WTC11 (cell line): Measurements from ENCODE around the gene C6orf132. TPM values are rescaled to one million over a fixed set of nuclear protein-coding genes. Genes with fewer than 3 reads are reported as not detected.

Experiments used
- ATAC-seq: fragments of 200-7000 bp; cut with Tn5 transposase; 2 replicates; pipeline ENCODE4 v1.10.0; 2021; ENCODE audit warnings: mild to moderate bottlenecking, moderate library complexity
- CTCF ChIA-PET: fragments of 300-600 bp; sonication (Branson Sonifier 250); formaldehyde crosslinking; loops from one replicate; lab custom pipeline; 2021; ENCODE audit warnings: antibody characterized with exemption; lab: Charles Lee
- POLR2A ChIA-PET: fragments of 350-600 bp; sonication (Branson Sonifier 250); formaldehyde crosslinking; loops from one replicate; lab custom pipeline; 2021; ENCODE audit warnings: antibody characterized with exemption; lab: Charles Lee
- DNase-seq: peaks from one replicate; pipeline ENCODE4 v3.0.0; 2021; ENCODE audit warnings: low spot score
- H3K27ac Mint-ChIP-seq: 2 replicates; pipeline ENCODE4 v1.8.0; 2021; ENCODE audit warnings: mixed read lengths
- H3K27me3 Mint-ChIP-seq: 2 replicates; pipeline ENCODE4 v1.8.0; 2021; ENCODE audit warnings: low read depth, mild to moderate bottlenecking, moderate library complexity, mixed read lengths
- H3K36me3 Mint-ChIP-seq: 2 replicates; pipeline ENCODE4 v1.8.0; 2021; ENCODE audit warnings: mixed read lengths
- H3K4me1 Mint-ChIP-seq: 2 replicates; pipeline ENCODE4 v1.8.0; 2022; ENCODE audit warnings: mixed read lengths
- H3K4me3 Mint-ChIP-seq: 2 replicates; pipeline ENCODE4 v1.8.0; 2021; ENCODE audit warnings: mild to moderate bottlenecking, moderate library complexity, mixed read lengths
- H3K9me3 Mint-ChIP-seq: 2 replicates; pipeline ENCODE4 v1.8.0; 2021; ENCODE audit warnings: mixed read lengths
- ELF4 ChIP-seq: sonication (generic); formaldehyde crosslinking; IDR thresholded peaks from 2 replicates; pipeline ENCODE4 v1.8.1; 2022; ENCODE audit warnings: low read depth, mild to moderate bottlenecking, moderate library complexity, missing genetic modification reagents
- ERG ChIP-seq: fragments of 250-450 bp; sonication (Bioruptor Pico); IDR thresholded peaks from 2 replicates; pipeline ENCODE4 v1.8.0; 2021; ENCODE audit warnings: mild to moderate bottlenecking
- ETV6 ChIP-seq: sonication (generic); formaldehyde crosslinking; IDR thresholded peaks from 2 replicates; pipeline ENCODE4 v1.8.1; 2022; ENCODE audit warnings: mild to moderate bottlenecking, missing genetic modification reagents
- GRHL2 ChIP-seq: fragments of 250-450 bp; sonication (Bioruptor Pico); IDR thresholded peaks from 2 replicates; pipeline ENCODE4 v1.8.0; 2022; ENCODE audit warnings: mild to moderate bottlenecking, moderate library complexity; ENCODE audit not compliant: insufficient replicate concordance, severe bottlenecking
- NFE2L1 ChIP-seq: sonication (generic); formaldehyde crosslinking; IDR thresholded peaks from 2 replicates; pipeline ENCODE4 v1.8.1; 2023; ENCODE audit warnings: missing genetic modification reagents
- PREB ChIP-seq: sonication (generic); formaldehyde crosslinking; IDR thresholded peaks from 2 replicates; pipeline ENCODE4 v1.8.1; 2022; ENCODE audit warnings: mild to moderate bottlenecking, missing genetic modification reagents, moderate library complexity, borderline replicate concordance
- PRRX2 ChIP-seq: fragments of 250-450 bp; sonication (Bioruptor Pico); IDR thresholded peaks from 2 replicates; pipeline ENCODE4 v1.8.0; 2021; ENCODE audit warnings: mild to moderate bottlenecking
- SMAD3 ChIP-seq: sonication (generic); formaldehyde crosslinking; IDR thresholded peaks from 2 replicates; pipeline ENCODE4 v1.8.0; 2022; ENCODE audit warnings: missing genetic modification reagents, mild to moderate bottlenecking, borderline replicate concordance
- ZNF138 ChIP-seq: sonication (generic); formaldehyde crosslinking; conservative IDR thresholded peaks from 2 replicates; pipeline ENCODE4 v1.8.1; 2022; ENCODE audit warnings: mild to moderate bottlenecking, moderate library complexity, missing genetic modification reagents
- ZNF219 ChIP-seq: sonication (generic); formaldehyde crosslinking; IDR thresholded peaks from 2 replicates; pipeline ENCODE4 v1.8.0; 2023; ENCODE audit warnings: missing genetic modification reagents, mild to moderate bottlenecking, borderline replicate concordance
- ZNF317 ChIP-seq: sonication (generic); formaldehyde crosslinking; IDR thresholded peaks from 2 replicates; pipeline ENCODE4 v1.8.1; 2023; ENCODE audit warnings: low read depth, mild to moderate bottlenecking, moderate library complexity, missing genetic modification reagents, borderline replicate concordance
- ZNF416 ChIP-seq: fragments of 250-450 bp; sonication (Bioruptor Pico); IDR thresholded peaks from 2 replicates; pipeline ENCODE4 v1.9.0; 2021; ENCODE audit warnings: mild to moderate bottlenecking, inconsistent platforms
- ZNF532 ChIP-seq: fragments of 250-450 bp; sonication (Bioruptor Pico); IDR thresholded peaks from 2 replicates; pipeline ENCODE4 v1.9.0; 2021; ENCODE audit warnings: mild to moderate bottlenecking, borderline replicate concordance
- ZNF671 ChIP-seq: fragments of 250-450 bp; sonication (Bioruptor Pico); IDR thresholded peaks from 2 replicates; pipeline ENCODE4 v1.8.0; 2021; ENCODE audit warnings: mild to moderate bottlenecking
- total RNA-seq: library from RNA; stranded (reverse); gene quantifications from 3 replicates; pipeline ENCODE4 v1.2.3, GENCODE V29; 2021
- TF ChIP-seq, protein P1 (sequence below): fragments of 250-450 bp; sonication (Bioruptor Pico); IDR thresholded peaks from 2 replicates; pipeline ENCODE4 v2.1.2; 2022; ENCODE audit warnings: mild to moderate bottlenecking, moderate library complexity
- TF ChIP-seq, protein P2 (sequence below): sonication (generic); formaldehyde crosslinking; IDR thresholded peaks from 2 replicates; pipeline ENCODE4 v1.8.1; 2022; ENCODE audit warnings: missing genetic modification reagents, borderline replicate concordance
- TF ChIP-seq, protein P3 (sequence below): sonication (generic); formaldehyde crosslinking; IDR thresholded peaks from 2 replicates; pipeline ENCODE4 v1.8.0; 2023; ENCODE audit warnings: mild to moderate bottlenecking, missing genetic modification reagents
- TF ChIP-seq, protein P4 (sequence below): sonication (generic); formaldehyde crosslinking; conservative IDR thresholded peaks from 2 replicates; pipeline ENCODE4 v1.8.1; 2023; ENCODE audit warnings: mild to moderate bottlenecking, low read depth, missing genetic modification reagents, moderate library complexity
- TF ChIP-seq, protein P5 (sequence below): sonication (generic); formaldehyde crosslinking; IDR thresholded peaks from 2 replicates; pipeline ENCODE4 v1.8.1; 2023; ENCODE audit warnings: mild to moderate bottlenecking, missing genetic modification reagents

Gene C6orf132
- total RNA-seq, 1 experiment from 2014 or later = 52.6 TPM

- Mint-ChIP-seq H3K36me3 (no peaks in the 10 kb centered on the region; the same call in 1 of the 2 replicates), H3K27ac (peak overlapping the region; percentile 70), H3K4me1 (peaks cover 49% of the 10 kb centered on the region), H3K9me3 (no peaks in the 10 kb centered on the region), H3K4me3 (peak overlapping the region; percentile 86), H3K27me3 (peaks cover 5% of the 10 kb centered on the region)
- CTCF ChIA-PET = interaction anchor here (1.1 to 3.6 kb wide), 8 partner anchors 9 to 127 kb away, joined by 3 to 20 read pairs (median 5); partner anchors contain the start of gene TAF8
- ATAC-seq = no peak
- DNase-seq = no peak
- POLR2A ChIA-PET = interaction anchor here (0.5 to 0.8 kb wide), 2 partner anchors 12 to 32 kb away, joined by 3 to 5 read pairs; no protein-coding TSS in a partner anchor
- TF ChIP-seq ERG (CRISPR knock-in tag) (no peak), ZNF671 (CRISPR knock-in tag) (no peak), ZNF532 (CRISPR knock-in tag) (no peak), PREB (CRISPR knock-in tag) (peak; percentile 47; the same call in 1 of the 2 replicates), ETV6 (CRISPR knock-in tag) (peak; percentile 79; the same call in 1 of the 2 replicates), ZNF219 (CRISPR knock-in tag) (no peak), ZNF317 (CRISPR knock-in tag) (0 out of 2 replicates have a peak, but pooled peaks have one; percentile 37), PRRX2 (CRISPR knock-in tag) (no peak), SMAD3 (CRISPR knock-in tag) (0 out of 2 replicates have a peak, but pooled peaks have one; percentile 66), GRHL2 (no peak), ELF4 (peak; percentile 60; the same call in 1 of the 2 replicates), ZNF416 (CRISPR knock-in tag) (no peak), NFE2L1 (CRISPR knock-in tag) (peak; percentile 87), ZNF138 (no peak)
- TF ChIP-seq, protein P1, sequence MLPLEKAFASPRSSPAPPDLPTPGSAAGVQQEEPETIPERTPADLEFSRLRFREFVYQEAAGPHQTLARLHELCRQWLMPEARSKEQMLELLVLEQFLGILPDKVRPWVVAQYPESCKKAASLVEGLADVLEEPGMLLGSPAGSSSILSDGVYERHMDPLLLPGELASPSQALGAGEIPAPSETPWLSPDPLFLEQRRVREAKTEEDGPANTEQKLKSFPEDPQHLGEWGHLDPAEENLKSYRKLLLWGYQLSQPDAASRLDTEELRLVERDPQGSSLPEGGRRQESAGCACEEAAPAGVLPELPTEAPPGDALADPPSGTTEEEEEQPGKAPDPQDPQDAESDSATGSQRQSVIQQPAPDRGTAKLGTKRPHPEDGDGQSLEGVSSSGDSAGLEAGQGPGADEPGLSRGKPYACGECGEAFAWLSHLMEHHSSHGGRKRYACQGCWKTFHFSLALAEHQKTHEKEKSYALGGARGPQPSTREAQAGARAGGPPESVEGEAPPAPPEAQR = no peak
- TF ChIP-seq, protein P2, sequence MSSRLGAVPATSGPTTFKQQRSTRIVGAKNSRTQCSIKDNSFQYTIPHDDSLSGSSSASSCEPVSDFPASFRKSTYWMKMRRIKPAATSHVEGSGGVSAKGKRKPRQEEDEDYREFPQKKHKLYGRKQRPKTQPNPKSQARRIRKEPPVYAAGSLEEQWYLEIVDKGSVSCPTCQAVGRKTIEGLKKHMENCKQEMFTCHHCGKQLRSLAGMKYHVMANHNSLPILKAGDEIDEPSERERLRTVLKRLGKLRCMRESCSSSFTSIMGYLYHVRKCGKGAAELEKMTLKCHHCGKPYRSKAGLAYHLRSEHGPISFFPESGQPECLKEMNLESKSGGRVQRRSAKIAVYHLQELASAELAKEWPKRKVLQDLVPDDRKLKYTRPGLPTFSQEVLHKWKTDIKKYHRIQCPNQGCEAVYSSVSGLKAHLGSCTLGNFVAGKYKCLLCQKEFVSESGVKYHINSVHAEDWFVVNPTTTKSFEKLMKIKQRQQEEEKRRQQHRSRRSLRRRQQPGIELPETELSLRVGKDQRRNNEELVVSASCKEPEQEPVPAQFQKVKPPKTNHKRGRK (CRISPR knock-in tag) = no peak
- TF ChIP-seq, protein P3, sequence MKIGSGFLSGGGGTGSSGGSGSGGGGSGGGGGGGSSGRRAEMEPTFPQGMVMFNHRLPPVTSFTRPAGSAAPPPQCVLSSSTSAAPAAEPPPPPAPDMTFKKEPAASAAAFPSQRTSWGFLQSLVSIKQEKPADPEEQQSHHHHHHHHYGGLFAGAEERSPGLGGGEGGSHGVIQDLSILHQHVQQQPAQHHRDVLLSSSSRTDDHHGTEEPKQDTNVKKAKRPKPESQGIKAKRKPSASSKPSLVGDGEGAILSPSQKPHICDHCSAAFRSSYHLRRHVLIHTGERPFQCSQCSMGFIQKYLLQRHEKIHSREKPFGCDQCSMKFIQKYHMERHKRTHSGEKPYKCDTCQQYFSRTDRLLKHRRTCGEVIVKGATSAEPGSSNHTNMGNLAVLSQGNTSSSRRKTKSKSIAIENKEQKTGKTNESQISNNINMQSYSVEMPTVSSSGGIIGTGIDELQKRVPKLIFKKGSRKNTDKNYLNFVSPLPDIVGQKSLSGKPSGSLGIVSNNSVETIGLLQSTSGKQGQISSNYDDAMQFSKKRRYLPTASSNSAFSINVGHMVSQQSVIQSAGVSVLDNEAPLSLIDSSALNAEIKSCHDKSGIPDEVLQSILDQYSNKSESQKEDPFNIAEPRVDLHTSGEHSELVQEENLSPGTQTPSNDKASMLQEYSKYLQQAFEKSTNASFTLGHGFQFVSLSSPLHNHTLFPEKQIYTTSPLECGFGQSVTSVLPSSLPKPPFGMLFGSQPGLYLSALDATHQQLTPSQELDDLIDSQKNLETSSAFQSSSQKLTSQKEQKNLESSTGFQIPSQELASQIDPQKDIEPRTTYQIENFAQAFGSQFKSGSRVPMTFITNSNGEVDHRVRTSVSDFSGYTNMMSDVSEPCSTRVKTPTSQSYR = peak; percentile 75; the same call in 1 of the 2 replicates
- TF ChIP-seq, protein P4, sequence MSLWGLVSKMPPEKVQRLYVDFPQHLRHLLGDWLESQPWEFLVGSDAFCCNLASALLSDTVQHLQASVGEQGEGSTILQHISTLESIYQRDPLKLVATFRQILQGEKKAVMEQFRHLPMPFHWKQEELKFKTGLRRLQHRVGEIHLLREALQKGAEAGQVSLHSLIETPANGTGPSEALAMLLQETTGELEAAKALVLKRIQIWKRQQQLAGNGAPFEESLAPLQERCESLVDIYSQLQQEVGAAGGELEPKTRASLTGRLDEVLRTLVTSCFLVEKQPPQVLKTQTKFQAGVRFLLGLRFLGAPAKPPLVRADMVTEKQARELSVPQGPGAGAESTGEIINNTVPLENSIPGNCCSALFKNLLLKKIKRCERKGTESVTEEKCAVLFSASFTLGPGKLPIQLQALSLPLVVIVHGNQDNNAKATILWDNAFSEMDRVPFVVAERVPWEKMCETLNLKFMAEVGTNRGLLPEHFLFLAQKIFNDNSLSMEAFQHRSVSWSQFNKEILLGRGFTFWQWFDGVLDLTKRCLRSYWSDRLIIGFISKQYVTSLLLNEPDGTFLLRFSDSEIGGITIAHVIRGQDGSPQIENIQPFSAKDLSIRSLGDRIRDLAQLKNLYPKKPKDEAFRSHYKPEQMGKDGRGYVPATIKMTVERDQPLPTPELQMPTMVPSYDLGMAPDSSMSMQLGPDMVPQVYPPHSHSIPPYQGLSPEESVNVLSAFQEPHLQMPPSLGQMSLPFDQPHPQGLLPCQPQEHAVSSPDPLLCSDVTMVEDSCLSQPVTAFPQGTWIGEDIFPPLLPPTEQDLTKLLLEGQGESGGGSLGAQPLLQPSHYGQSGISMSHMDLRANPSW (CRISPR knock-in tag) = 0 out of 2 replicates have a peak, but pooled peaks have one; percentile 40
- TF ChIP-seq, protein P5, sequence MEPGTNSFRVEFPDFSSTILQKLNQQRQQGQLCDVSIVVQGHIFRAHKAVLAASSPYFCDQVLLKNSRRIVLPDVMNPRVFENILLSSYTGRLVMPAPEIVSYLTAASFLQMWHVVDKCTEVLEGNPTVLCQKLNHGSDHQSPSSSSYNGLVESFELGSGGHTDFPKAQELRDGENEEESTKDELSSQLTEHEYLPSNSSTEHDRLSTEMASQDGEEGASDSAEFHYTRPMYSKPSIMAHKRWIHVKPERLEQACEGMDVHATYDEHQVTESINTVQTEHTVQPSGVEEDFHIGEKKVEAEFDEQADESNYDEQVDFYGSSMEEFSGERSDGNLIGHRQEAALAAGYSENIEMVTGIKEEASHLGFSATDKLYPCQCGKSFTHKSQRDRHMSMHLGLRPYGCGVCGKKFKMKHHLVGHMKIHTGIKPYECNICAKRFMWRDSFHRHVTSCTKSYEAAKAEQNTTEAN (CRISPR knock-in tag) = 0 out of 2 replicates have a peak, but pooled peaks have one; percentile 69
These were observed 34.6 kb upstream of the C6orf132 start for GRCh38 chr6:42176981-42177380.
